Stimulated activated CD4-positive, alpha-beta T cell treated with anti-CD3 and anti-CD28 coated beads, TNF-alpha, amount 100 ng/mL, for 48 hours (primary cell): ENCODE measurements around the gene GAST.

ENCODE experiments used
- DNase-seq, 3 donors: peaks; one replicate each; pipeline ENCODE4 v3.0.0-alpha.2; 2020; ENCODE audit warnings: low read depth in 3 of 3

The GAST gene

DNA sequence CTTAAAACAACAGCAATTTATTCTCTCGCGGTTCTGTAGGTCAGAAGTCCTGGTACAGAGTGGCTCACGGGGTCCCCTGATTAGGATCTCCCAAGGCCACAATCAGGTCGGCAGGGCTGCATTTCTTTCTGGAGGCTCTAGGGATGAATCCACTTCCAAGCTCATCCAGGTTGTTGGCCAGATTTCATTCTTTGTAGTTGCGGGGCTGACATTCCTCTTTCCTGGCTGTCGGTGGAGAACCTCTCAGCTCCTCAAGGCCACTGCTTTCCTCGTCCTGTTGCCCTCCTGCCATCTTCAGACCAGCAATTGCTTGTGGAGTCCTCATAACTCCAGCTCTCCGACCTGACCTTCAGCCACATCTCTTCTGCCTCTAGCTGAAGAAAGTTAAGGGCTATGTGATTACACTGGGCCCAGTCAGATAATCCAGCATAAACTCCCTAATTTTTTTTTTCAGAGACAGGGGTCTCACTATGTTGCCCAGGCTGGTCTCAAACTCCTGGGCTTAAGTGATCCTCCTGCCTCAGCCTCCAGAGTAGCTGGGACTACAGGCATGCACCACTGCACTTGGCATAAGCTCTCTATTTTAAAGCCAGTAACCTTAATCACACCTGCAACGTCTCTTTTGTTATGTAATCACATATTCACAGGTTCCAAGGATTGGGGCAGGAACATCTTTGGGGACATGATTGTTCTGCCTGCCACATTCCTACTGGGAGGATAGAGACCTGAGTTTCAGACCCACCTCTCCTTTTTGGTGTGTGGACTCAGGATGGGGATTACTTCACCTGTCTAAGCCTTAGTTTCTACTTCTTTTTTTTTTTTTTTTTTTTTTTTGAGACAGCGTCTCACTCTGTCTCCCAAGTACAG lies 4.1 kb upstream of the GAST start:
- no peak for DNase-seq

DNA sequence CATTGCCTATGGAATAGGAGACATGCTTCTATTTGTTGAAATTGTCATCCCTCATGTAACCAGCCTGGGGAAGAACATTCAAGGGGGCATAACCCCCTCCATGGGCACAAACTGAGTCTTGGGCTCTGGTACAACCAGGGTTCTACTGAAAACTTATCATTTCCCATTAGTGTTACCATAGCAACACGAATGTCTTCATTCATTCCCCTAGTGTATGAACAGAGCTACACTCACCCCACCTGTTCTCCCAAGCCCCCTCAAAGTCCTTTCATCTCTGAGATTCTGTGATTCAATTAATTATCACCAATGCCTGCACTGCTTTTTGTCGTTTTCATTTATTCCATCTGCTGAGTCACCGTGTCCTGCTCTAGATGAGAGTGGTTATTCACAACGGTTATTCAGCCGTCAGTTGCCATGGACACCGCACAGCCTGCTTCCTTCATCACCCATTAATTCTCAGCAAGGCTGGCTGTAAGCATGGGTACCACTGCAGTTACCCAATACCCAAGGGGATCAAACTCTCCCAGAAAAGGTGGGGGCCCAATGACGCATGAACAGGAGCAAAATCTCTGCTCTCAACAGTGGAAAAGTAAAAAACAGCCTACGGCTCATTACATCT lies 1.6 kb upstream of the GAST start:
- DNase-seq, result no peak

DNA sequence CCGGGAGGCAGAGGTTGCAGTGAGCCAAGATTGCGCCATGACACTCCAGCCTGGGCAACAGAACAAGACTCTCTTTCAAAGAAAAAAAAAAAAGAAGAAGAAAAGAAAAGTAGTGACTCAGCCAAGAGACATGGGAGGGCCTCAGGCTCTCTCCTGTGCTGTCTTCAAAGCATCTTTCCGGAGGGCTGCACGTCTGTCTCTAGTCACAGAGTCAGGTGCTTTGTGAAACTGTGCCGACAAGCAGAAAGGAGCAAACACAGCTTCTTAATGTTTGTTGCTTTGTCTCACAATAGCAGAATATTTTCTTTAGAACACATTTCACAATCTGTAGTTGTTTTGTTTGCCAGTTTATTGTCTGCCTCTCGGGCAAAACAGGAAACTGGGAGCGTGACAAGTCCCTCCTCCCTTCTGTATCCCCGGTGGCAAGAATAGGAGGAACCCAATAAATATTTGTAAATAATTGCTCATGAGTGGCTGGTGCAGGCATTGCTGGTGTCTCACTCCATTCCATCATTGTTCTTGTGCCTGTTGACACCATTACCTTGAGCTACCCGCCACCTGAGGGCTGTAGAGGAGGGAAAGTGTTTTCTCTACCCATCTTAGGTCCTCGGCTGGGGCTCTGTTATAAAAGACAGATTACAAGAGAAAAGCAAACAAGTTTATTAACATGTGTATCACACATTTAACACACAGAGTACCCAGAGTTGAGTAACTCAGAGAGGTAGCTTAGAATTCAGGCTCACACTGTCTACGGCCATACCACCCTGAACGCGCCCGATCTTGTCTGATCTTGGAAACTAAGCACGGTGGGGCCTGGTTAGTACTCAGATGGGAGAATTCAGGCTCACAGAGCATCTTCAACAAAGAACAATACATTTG lies 5.5 kb downstream of the GAST start:
- no peak for DNase-seq

DNA sequence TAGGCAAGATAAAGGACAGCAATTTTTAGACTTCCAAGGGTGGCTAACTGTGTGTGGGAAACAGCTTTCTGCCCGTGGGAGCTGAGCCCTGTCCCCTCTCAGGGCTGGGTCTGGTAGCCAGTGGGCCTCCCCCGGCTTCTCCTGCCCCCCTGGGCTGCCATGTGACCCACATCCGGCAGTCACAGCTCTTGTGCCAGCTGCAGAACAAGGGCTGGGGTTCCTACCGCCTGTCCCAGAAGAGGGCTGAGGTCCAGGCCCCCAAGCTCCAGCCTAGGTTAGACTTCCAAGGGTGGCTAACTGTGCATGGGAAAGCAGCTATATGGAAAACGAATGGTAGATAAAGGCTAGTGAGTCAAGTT lies 6.1 kb downstream of the GAST start:
- DNase-seq, result no peak

DNA sequence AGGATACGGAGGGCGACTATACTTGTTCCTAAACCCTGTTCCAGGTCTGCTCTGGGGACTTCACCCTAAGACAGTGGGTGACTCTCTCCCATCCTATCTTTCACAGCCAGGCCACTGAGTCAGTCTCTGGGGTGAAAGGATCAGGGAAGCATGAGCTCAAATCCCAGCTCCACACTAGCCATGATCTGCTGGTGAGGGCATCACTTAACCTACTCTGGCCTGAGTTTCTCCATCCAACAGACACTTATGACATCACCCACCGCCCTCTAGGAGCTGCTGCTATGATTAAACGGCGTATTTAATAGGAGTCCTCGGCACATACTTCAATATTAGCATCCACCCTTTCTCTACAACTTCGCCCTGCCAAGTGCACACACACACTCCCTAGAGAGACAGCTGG lies 10.1 kb downstream of the GAST start:
- DNase-seq, result no peak

DNA sequence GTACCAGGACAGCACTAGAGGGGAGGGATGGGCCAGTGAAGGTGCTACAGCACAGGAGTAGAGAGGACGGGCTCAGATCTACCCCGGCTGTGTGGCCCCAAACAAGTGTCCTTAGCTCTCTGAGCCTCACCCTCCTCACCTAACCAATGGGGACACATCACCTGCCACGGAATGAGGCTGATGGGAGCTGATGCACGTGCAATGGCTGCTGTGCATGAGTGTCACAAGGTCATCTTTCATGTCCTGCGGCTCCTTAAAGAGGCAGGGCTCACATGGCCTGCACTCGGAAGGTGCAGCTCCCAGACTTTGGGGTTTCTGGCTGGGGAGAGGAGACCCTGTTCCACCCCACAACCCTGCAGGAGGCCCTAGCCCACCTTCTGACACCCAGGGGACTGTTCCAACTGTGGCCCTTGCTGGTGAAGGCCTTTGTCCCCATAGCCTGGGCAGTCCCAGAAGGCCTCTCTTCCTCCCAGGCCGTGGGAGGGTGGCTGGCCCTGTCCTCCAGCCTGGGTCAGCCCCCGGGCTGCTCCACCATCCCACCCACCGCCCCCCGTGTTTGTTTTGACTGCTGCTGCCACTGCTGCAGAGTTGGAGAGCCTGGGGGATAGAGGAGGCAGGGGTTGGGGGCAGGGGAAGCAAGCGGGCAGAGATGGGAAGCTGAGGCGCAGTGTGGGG lies 11.8 kb downstream of the GAST start:
- no peak for DNase-seq

DNA sequence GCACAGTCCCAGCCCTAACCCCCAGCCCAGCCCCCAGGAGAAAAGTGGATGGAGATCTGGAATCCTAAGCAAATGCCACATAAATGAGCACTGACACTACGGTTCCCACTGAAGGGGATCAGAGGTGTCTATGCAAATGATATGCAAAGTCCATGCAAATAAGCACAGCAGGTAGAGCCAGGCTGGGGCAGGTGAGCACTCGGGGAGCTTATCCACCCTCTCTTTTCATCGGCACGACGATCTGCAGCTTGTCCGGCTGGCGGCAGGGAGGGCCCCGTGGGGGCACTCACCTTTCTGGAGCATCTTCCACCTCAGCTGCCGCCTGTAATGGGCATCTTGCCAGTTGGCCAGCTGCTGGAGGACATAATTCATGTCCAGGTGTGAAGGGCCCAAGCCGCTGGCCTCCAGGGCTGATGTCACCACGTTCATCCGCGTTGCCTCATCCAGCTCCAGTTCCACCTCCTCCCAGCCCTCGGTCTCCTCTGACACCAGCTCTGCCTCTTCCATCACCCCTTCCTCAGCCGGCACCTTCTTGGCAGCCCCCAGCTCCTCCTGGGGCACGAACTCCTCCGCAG lies 12.4 kb downstream of the GAST start:
- DNase-seq, result no peak

DNA sequence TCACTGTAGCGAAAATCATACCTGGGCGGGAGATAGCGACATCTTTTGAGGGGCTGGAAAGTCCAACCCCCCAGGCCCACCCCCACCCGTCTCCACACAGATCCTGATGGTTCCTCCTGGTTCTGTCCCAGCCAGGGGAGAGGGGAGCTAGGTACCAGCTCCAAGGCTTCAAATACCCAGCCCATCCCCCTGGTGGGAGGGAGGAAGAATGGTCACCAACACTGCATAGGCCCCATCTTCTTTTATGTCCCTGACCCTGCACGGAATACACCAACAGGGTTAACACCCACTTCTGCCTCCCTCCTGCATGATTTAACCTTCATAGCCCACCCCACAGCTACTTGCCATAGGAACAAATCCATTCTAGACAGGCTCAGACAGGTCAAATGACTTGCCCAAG lies 13.0 kb downstream of the GAST start:
- DNase-seq, result no peak

DNA sequence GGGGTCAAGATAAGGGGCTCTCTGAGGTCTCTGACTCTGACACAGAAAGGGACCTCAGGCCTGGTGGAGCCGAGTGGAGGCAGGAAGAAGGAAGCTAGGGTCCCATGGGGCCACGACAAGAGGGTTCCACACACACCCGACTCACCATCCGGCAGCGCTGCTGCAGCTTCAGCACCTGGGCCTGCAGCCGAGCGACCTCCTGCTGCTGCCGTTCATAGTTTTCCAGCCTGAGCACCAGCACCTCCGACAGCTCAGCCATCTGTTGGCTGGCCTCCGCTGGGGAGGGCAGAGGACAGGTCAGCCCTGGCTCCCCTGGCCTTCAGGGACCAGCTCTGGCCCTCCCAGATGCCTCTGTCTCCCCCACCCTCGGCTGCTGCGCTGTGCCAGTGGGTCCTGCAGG lies 15.9 kb downstream of the GAST start:
- no peak for DNase-seq

DNA sequence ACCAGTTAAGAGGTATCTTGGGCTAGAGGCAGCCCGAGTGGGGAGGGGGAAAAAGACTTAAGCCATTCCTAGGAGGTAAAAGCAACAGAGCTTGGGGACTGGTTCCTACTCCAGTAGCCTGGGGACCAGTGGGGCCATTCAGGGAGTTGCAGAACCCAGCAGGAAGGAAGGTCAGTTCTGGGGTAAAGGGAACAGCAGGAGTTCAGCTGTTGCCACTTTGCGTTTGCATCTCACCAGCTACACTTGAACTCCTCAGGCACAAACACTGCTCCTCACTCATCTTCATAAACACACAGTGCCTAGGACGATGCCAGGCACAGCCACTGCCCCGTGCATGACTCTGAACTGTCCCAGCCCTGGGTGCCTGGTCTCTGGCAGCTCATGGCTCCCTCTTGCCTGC lies 18.3 kb downstream of the GAST start:
- no peak for DNase-seq

DNA sequence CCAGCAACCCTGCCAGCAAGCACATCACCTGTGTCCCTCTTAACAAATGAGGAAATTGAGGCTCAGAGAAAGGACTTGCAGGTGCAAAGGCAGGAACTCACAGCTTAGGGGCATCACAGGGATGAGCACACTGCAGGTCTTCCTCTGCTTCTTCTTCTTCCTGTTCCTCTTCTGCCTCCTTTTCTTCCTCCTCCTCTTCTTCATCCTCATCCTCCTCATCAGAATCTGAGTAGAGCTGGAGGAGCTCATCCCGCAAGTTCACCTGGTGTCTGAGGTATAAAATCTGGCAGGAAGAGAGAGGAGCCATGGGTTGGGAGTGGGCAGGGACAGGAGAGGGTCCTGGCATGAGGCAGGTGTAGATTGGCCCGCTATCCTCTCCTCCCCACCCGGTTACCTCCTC lies 19.7 kb downstream of the GAST start:
- DNase-seq, result no peak

DNA sequence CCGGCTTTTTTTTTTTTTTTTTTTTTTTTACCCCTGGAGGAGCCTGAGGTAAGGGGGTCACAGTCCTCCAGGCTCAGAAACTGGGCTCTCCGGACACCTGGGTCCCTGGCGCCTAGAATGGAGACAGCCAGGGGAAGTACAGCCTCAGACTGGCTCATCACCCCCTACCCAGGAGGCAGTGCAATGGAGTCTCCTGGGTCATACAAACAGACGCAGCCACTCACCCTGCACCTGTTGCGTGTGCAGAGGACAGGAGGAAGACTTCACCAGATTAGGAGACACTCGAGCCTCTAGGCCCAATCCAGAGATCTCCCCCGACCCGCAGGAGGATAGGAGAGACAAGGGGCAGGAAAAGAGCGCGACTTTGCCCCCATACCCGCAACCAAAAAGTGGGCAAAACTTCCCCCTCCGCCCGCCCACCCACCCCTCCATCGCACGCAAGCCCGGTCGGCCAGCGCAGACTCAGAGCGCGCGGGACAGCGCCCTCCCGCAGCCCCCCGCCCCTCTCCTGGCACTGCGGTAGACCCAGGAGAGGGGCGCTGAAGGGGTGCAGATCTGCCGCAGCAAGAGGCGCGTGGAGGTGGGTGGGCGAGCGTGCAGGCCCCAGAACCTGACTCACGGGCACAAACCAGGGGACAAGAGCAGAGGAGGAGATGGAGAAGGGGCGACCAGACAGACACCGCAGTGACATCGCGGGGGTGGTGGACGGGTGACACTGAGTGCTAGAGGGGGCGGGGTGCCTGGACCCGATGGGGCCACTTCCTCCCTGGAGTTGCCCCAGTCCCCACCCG lies 21.4 kb downstream of the GAST start:
- no peak for DNase-seq

DNA sequence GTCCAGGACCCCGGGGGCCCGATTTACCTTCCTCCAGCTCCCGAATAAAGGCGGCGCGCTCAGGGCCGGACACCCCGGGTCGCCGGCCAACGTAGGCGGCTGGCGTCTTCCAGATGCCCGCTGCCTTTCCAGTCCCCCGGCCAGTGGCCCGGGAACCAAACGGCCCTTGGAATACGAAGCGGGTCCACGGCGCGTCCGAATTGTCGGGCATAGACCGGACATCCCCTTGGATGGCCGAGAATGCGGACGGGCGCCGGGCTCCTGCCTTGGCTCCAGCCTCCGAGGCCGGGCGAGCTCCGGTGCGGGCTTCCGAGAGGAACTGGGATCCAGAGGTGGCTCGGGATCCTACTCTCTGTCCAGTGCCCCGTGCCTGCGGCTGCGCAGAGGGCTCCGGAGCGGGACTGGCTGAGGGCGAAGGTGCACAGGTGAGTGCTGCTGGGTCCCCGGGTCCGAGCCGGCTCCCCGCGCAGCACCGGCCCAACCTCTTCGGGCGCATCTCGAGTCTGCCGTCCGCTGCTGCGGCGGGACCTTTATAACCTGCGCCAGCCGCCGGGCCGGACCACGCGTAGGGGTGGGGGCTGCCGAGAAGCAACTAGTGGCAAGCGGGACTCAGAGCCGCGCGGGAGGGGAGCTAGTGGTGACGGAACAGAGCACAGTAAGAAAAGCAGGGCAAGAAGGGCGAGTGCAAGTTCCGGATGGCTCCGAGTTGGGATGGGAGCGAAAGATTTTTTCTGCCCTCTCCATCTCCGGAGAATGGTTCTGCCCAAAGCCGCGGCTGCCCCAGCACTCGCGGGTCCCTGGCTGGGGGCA lies 22.2 kb downstream of the GAST start, which contains the start of gene HAP1:
Gene HAP1, minus strand, starts transcription at position 505 of the 810 bp plus-strand sequence. Its CDS starts 9 bp downstream, at position 496.
- DNase-seq, result no peak

DNA sequence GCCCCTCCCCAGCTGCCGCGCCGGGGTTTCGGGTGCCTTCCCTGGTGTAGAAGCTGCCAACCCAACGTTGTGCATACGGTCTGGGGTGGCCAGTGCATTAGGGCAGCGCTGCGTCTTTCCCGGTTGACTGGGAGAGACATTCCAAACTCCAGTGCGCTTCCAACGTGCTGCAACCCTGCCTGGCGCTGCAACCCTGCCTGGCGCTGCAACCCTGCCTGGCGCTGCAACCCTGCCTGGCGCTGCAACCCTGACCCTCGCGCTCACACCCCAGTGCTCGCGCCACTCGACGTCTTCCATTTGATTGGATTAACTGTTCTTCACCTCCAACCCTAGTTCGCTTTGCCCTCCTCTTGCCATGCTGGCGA lies 22.8 kb downstream of the GAST start:
- DNase-seq, result no peak

DNA sequence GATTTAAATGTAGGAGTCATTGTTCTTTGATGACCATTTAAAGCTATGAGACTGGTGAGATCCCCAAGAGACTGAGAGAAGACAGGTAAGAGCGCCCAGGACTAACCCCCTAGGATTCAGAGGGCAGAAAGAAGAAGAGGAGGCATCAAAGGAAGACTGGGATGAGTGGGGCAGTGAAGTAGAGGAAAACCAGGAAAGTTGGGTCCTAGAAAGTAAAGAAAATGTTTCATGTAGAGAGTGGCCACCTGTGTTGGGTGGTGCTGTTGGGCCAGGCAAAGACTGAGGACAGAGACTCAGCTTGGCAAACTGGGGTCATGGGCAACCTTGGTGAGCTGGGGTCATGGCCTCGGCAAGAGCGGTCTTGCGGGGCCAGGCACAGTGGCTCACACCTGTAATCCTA lies 23.6 kb downstream of the GAST start:
- no peak for DNase-seq

DNA sequence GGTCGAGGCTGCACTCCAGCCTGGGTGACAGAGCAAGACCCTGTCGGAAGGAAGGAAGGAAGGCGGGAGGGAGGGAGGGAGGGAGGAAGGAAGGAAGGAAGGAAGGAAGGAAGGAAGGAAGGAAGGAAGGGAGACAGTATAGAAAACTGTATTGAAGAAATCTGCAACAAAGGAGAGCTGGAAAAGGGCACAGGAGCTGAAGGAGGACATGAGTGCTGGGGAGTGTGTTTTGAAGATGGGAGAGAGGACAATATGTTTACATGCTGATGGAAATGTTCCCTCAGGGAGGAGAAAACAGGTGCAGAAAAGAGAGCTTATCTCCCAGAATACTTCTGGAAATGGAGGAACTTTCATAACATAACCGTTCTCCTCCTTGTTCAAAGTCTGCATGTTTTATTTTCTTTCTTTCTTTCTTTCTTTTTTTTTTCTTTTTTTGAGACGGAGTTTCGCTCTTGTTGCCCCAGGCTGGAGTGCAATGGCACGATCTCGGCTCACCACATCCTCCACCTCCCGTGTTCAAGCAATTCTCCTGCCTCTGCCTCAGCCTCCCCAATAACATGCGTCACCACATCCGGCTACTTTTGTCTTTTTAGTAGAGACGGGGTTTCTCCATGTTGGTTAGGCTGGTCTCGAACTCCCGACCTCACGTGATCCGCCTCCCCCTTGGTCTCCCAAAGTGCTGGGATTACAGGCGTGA lies 25.0 kb downstream of the GAST start:
- no peak for DNase-seq

DNA sequence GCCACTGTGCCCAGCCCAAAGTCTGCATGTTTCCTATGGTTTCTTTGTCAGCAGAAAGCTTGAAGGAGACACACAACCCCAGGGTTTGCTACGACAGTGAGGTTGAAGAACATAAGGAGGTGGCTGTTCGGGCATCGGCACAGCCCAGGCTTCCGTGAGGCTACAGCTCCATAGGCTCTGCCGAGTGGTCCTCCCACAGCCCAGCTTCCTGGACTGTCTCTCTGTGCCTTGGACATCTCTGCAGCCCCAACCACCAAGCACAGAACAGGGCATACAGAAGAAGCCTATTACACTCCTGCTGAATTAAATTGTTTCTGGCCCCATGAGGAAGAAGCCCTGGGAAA lies 25.5 kb downstream of the GAST start:
- DNase-seq, result no peak

DNA sequence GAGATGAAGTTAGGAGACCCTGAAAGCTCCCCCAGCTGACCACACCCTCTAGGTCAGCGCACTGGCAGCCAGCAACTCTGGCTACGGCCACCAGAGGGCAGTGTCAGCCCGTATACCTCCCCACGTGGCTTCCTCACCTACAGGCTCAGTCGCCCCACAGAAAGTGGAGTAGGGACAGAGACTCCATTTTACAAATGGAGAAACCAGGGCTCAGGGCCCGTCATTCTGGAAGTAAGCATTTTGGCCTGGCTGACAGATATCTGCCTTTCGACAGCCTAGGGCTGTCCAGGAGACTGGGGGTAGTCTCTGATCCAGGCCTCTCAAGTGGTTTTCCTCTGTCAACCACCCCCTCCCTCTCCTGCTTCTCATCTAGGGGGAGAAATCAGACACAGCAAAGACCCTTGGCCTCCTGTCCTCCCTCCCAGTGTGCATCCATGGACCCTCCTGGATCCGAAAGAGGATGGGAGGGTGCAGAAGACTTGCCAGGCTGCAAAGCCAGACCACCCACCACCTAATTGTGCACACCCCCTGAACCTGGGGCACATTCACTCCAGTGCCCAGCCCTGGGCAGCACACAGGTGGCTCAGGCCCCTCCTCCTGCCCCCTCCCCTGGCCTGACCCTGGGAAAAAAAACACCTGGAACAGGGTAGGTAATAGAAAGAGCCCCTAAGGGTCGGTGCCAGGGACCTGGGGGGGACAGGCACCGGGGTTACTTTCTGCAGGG lies 26.1 kb downstream of the GAST start:
- peak; percentile 68 to 77 (median 71) for DNase-seq

DNA sequence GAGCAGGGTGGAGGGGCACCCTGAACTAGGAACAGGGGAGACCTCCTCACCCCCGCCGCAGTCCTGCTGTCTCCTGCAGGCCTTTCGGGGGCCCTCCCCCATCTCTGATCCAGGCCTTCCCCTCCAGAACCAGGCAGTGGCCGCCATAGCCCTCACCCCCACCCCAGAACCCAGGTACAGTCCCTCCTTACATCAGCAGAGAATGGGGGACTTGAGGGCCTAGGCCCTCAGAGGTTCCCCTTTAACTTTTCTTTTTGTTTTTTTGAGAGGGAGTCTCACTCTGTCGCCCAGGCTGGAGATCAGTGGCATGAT lies 26.6 kb downstream of the GAST start:
- DNase-seq, result no peak
